GM18502 (cell line): ENCODE data around the gene KSR2.

Experiments
- ATAC-seq: cut with Tn5 transposase; IDR thresholded peaks from one replicate; pipeline ENCODE4 v1.9.1; 2021; ENCODE audit warnings: mild to moderate bottlenecking; ENCODE audit not compliant: unreplicated experiment, poor library complexity

Gene KSR2

DNA sequence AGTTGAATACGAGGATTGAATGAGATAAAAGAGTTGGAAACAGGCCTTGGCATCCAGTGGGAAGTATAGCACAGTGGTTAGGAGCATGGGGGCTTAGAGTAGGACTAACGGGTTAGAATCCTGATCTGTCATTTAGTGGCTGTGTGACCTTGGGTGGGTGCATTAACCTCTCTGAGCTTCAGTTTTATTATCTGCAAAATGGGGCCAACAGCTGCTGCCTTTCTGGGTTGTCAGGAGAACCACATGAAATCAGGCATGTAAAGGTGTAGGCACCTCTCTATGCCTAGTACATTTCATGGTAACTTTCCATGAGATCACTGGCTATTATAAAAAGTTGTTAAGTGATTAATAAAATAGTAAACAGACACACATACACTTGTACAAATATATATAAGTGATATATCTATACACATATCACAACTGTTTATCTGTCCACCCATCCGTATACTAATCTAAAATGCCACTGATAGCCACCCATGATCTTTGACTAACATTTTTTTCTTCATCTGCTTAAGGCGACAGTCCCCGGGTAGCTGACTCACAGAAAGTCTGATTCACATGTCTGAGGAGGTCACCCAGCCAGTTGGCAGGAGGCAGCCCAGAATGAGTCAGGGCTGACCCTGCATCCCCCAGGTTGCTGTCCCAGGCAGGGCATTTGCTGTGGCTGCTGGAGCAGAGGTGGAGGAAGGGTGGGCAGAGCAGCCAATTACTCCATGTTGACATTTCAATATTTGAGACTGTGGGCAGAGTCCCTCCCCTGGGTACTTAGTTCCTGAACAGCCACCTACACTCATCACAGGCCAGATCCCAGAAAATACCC, 481.7 kb downstream of the KSR2 start:
- no peak for ATAC-seq

DNA sequence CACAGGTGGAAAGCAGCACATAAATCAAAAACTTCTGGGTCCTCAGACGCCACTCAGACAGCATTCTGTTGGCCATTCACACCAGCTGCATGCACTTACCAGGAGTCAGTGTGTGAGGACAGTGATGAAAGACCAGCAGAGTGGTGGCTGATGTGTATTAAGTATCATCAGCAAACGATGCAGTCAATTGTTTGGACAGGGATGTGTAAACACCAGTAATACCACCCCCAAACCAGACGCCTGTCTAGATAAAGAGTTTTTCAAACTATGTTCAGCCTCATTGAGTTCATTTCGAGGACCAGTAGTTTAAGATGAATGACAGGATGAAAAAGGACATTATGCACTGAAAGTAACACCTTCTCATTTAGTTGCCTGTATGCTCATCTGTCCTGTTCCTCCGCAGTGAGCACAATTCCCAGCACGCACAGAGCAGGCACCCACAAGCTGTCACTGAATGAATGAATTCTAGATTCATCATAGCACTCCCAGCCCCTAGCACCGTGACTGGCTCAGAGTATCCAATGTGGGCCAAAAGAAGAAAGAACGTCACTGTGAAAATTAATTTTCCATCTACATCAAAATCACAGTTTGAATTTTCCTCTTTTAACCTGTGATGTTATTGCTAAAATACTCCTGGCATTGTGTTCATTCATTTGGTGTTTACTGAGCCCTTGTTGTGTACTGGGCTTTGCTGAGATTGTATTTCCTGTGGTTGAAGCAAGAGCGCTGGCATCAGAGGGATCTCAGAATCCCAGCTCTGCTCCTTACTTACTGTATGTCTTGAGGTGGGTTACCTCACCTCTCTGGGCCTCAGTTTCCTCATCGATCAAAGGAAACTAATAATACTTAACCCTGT, 482.6 kb downstream of the KSR2 start:
- ATAC-seq: no peak

DNA sequence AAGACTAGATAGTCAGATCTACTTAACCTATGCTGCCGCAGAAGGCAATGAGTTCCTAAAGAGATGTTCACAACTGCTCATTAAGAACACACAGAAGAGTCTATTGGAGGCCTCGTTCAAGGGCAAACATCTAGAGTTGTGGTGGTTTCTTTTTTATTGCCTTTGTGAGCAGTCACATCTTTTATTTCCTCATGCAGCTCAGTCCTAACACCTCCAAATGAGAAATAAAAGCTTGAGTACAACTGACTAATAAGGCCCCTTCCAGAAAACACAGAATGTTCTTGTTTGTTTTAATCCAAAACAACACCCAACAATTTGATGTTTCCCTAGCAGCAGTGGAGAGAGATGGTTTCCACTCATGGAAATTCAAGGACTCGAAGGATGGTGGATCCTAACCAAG, 483.9 kb downstream of the KSR2 start:
- no peak for ATAC-seq

DNA sequence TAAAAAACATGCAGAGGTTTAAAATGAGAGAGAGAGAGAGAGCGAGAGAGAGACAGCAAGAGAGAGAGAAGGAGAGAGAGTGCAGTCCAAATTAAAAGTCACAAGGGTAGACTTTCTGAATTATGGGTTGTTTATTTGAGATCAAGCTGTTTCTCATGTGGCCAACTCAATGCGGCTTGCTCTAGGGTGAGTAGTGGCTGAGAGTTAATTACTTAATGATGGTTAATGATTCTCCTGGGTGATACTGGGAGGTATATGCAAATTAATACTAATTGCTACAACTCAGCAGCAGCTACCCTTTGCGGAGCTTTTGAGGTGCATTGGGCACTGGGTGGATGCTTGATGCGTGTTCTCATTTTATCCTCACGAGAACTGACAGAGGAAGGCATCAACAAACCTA, 485.3 kb downstream of the KSR2 start:
- no peak for ATAC-seq

DNA sequence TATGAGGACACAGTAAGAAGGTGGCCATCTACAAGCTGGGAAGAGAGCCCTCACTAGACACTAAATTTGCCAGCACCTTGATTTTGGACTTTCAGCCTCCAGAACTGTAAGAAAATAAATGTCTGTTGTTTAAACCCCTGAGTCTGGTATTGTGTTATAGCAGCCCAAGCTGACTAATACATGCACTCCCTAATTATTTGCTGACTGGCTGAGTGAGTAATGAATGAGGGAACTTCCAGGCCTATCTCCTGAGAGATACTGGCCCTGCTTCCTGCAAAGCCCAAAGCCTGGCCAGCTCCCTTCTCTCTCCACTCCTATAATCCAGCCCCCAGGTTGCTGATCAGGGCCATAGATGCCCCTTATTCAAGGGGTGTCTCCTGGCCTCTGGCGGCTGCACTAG, 487.3 kb downstream of the KSR2 start:
- ATAC-seq: no peak

DNA sequence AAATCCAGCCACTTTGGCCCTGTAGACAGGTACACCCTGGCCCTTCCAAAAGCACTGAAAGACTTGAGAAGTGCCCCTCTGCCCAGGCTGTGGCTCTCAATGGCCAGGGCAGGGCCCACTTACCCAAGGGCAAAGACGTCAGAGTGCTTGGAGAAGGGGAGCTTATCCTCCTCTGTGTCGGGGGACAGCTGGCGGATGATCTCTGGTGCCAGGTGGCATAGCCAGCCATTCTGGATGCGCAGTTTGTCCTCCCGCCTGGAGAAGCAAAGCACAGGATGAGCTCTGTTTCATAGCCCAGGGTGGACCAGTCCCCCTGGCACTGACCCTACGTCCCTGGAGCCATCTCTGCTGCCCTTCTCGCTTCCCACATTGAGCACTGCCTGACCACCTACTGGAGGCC, 492.4 kb downstream of the KSR2 start:
- no peak for ATAC-seq

DNA sequence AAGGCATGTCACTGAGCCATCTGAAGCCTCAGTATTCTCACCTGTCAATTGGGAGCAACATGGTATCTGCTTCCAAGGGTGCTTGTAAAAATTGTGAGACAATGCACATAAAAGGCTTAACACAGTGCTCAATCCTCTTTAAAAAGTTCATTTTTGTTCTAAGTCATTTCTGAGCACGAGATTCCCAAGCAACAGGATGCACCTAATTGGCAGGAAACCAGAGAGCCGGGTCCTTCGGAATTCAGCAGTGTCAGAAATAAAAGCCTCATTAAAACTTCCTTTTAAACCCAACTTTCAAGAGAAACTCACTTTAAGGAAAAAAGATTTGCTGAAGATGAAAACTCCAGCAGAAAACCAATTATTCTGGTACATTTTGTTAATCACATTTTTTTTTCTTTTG, 494.9 kb downstream of the KSR2 start:
- ATAC-seq: no peak

DNA sequence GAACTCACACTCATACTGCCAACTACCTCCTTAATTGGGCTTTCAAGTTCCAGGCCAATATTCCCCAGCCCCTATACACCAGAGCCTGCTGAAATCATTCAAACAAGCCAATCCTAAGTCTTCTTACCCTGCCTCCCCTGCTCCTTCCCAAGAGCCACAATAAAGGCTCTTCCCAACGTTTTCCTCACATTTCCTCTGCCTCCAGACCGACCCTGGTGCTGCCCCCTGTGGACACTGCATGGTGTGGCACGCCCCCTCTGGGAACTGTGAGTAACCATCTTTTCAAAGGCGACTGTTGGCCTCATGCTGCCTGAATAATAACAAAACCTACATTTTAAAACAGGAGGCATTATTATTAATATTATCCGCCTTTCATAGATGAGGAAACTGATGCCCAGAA, 495.8 kb downstream of the KSR2 start:
- no peak for ATAC-seq

DNA sequence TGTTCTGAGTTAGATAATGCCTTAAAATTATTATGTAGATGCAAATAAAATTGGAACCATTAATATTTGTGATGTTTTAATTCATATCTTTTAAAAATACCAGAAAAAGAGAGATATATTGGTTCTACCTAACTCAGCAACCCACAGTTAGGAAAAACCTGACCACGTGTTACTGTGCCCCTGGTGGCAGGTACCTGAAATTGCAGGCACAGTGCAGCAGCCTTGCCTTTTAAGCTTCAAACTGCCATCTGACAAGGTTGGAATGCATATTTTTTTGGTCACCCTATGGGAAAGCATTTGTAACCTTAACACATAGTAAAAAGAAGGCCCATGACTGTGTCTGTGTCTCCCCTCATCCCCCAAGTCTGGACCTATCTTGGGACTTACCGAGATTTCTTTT, 498.0 kb downstream of the KSR2 start:
- no peak for ATAC-seq

DNA sequence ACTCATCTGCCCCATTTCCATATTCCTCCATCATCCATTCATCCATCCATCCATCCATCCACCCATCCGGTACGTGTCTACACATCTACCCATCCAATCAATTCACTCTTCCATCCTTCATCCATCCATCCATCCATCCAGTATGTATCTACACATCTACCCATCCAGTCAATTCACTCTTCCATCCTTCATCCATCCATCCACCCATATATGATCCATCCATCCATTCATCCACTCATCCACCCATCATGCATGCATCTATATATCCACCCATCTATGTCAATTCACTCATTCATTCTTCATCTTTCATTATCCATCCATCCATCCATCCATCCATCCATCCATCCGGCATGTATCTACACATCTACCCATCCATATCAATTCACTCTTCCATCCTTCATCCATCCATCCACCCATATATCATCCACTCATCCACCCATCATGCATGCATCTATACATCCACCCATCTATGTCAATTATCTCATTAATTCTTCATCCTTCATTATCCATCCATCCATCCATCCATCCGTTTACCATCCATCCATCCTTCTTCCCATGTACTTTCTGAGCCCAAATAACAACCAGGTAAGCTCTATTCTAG, 498.8 kb downstream of the KSR2 start:
- ATAC-seq: no peak

DNA sequence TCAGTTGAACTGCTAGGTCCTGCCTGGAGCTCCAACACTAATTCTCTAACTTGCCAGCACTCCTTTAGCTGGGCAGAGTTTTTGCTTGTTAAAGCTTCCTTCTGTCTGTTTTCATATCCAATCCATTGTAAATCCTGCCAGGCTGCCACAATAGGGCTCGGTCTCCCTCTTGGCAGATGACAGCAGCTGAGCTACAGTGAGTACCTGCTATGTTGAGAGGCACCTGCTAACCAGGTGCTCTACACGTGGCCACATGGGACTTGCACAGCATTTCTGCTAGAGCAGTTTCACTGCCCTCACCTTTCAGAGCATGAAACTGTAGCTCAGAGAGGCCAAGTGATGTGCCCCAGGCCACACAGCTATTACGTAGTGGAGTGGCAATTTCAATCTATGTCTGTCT, 500.8 kb downstream of the KSR2 start:
- ATAC-seq: no peak

DNA sequence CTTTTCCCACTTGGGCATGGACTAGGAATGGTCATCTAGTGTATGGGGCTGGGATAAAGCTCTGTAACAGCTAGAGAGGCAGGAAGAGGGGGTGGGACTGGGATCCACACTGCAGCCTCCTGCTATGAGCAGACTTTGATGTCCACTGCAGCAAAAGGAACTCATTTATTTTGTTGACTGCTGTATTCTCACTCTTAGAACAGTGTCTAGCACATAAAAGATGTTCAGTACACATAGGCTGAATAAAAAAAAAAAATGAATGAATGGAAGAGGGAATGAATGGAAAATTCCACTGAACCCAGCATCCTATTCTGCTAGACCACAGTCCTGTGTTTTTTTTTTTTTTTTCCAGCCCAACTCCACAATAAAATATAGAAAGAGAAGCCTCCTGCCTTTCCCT, 501.2 kb downstream of the KSR2 start:
- ATAC-seq: no peak

DNA sequence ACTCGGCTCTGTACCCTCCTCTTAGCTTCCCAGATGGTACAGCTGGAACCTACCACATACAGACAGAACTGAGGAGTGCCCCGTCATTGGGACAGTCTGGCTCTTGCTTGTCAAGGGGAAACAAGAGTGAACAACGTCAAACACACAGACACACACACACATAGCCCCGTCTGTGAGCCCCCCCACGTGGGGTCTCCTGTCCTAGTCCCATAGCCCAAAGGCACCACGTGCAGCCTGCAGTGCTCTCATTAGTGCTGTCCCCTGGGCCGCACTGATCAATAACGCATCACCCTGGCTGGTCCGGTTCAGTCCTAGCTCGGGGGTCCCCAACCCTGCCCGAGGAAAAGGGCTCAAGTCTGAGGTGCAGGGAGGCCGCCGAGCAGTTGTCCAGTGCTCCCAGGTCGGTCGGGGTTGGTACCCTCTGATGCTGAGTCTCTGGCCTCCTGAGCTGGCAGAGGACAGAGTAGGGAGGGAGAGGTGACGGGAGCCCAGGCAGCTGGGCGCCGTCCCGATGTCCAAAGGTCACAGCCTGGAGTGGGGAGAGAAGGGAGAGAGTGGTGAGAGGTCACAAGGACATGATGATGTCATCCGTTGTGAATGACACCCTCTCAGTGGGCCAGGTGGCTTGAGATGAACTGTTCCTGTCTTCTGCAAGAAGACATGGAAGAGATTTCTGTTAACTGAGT, 502.0 kb downstream of the KSR2 start:
- no peak for ATAC-seq

DNA sequence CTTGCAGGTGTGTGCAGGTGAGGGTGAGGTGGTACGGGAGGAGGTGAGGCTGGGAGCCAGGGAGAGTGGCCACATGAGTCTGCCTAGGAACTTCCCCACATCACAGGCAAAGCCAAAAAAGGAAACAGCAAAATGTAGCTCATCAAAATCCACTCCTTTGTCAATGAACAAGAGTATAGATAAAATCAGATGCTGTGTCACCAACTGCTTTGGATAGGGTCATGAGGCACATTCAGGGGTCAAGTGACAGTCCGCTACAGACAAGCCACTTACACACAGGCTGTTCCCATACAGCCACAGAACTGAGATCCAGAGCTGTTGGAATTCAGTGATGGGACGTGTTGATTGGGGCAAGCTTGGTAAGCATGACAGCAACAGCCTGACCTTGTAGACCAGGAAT, 507.1 kb downstream of the KSR2 start:
- ATAC-seq: no peak

DNA sequence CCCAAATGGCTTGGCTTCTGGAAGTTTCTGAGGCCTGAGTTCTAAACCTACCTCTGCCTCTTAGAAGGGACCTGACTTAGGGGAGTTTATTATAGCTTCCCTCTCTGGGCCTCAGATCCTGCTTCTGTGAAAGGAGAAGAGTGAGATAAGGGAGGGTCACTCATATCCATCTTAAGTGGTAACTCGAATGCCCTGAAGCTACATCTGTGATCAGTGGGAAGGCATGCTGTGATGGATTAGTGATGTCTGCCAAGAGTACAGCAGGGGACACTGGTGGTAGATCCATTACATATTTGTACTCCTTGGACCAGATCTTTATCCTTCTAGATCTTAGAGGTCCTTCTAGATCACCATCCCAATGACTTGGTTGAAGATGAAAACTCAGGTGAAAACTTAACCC, 509.6 kb downstream of the KSR2 start:
- no peak for ATAC-seq

DNA sequence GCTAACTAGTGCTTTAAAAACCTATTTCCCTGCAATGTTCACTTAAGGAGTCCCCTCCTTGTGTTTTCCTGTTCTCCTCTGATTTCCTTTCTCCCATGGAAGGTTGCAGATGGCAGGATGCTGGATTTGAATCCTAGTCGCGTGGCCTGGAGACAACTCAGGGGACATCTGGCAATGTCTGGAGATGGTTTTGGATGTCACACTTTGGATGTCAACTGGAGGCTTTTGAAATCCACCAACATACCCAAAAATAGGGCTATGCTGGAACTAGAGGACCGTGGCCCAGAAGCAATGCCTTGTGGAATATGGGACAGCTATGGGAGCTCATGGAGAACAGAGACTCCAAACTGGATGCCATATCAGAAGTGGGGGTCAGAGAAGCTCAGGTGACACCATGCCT, 511.6 kb downstream of the KSR2 start:
- no peak for ATAC-seq

DNA sequence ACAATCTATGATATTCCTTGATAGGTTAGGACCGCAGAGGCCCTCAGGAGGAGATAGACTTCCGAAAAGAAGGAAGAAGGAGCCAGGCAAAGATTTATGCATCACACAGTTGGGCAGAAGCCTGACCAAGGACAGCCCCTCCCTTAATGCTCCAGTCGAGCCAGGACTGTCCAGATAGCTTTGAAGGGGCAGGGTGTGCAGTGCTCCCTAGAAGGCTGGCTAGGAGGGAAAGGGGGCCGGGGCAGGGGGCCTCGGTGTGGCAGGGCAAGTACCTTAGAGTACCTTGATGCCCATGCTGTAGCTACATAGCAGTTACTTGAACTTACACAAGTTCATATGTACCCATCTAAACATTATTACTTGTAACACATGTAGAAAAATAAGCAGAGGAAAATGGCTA, 512.7 kb downstream of the KSR2 start:
- ATAC-seq: no peak

DNA sequence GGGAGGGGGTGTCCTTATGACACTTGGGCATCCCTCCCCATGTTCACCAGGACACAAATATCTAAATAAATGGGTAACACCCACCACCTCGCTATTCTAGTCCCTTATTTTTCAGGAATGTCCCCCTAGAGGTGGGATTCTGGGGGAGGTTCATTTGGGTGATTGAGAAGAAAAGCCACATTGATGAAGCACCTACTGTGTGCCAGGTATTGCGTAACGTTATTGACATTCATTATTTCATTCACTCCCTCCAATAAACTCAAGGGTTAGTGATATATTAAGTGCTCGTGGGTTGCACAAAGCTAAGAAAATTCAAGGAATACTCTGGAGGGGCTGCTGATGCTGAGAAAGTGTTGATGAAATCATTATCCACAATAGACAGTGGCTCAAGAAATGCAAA, 514.8 kb downstream of the KSR2 start:
- ATAC-seq: no peak

DNA sequence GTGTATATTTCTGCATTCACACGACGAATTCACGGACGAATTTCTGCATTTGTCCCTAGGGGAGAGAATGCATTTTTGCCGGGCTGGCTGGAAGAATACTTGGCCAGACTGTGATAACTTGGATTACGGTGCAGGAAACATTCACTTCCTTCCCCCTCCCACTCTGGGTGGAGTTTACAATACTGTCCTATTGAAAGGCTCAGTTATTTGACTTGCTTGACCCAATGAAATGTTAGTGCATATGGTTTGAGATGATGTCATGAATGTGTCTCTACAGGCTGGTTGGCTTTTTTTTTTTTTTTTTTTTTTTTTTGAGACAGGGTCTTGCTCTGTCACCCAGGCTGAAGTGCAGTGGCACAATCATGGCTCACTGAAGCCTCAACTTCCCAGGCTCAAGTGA, 516.7 kb downstream of the KSR2 start:
- no peak for ATAC-seq

DNA sequence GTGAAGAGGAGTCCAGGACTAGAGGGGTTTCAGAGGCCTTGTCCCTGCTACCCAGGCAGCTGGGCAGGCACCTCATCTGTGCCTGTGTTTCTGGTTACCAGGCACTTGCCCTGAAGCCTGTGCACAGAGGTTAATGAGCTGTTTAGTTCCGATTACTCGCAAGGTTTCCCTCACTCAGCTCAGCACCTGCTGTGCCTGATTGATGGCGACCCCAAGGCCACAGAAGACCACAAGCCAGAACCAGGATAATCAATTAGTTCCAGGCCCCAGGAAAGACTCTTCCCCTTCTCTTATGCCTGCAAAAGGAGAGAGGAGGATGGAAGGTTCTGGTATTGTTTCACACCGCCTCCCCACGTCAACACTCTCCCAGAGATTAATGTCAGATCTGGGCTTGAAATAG, 518.6 kb downstream of the KSR2 start:
- no peak for ATAC-seq
